Hypothalamus (tissue), 51 donors: ENCODE results near the gene GALK1.
"Not testable (repeated sequence)": the region's sequence is repeated elsewhere in the genome, so short reads cannot be mapped to it uniquely, and the experiment has no call there.

Experiments used
- DNase-seq, 51 donors: peaks; one replicate each; lab custom pipeline; 2025; lab: John Stamatoyannopoulos, UW

GALK1 gene

GRCh38 chr17:75767881-75768280 is 2.9 kb upstream of the GALK1 start:
- no peak for DNase-seq

GRCh38 chr17:75765981-75766380 is 989 bp upstream of the GALK1 start:
- DNase-seq = no peak

GRCh38 chr17:75764417-75764710 is 628 bp downstream of the GALK1 start:
- no peak for DNase-seq

- DNase-seq = no peak
Observed at GRCh38 chr17:75763613-75764416, 1.2 kb downstream of the GALK1 start.

GRCh38 chr17:75763269-75763607 is 1.8 kb downstream of the GALK1 start:
- no peak for DNase-seq

GRCh38 chr17:75762513-75763268 is 2.3 kb downstream of the GALK1 start:
- DNase-seq = no peak

GRCh38 chr17:75759978-75760640 is 4.9 kb downstream of the GALK1 start:
- not testable (repeated sequence) for DNase-seq

GRCh38 chr17:75759457-75759856 is 5.5 kb downstream of the GALK1 start:
- no peak for DNase-seq

GRCh38 chr17:75758131-75758905 is 6.7 kb downstream of the GALK1 start:
- no peak for DNase-seq

GRCh38 chr17:75757086-75757681 is 7.8 kb downstream of the GALK1 start:
- DNase-seq = no peak

- no peak for DNase-seq
Observed at GRCh38 chr17:75756451-75757085, 8.4 kb downstream of the GALK1 start.

- DNase-seq = no peak
Observed at GRCh38 chr17:75755990-75756389, 9.0 kb downstream of the GALK1 start.

- no peak for DNase-seq
Observed at GRCh38 chr17:75755205-75755901, 9.6 kb downstream of the GALK1 start.

GRCh38 chr17:75754378-75755204 is 10.4 kb downstream of the GALK1 start:
- no peak for DNase-seq

- DNase-seq = peak in 44 of 51 donors; percentile 20 to 78 (median 61)
Observed at GRCh38 chr17:75753514-75754377, 11.2 kb downstream of the GALK1 start.

GRCh38 chr17:75752802-75753513 is 12.0 kb downstream of the GALK1 start:
- DNase-seq = no peak

GRCh38 chr17:75752405-75752709 is 12.6 kb downstream of the GALK1 start:
- no peak for DNase-seq
